HepG2 (cell line): Measurements from ENCODE around the gene PDCD2. TPM values are rescaled to one million over a fixed set of nuclear protein-coding genes. Genes with fewer than 3 reads are reported as not detected.

Source experiments
- ARID3A ChIP-seq: IDR thresholded peaks from 2 replicates; pipeline ENCODE4 v1.6.1; 2012; ENCODE audit warnings: low read depth, low read length, improper control_type of control experiment
- CBFB ChIP-seq: sonication (generic); formaldehyde crosslinking; IDR thresholded peaks from 2 replicates; pipeline ENCODE4 v1.4.0; 2020; ENCODE audit warnings: missing genetic modification reagents
- CSRNP1 ChIP-seq: sonication (generic); formaldehyde crosslinking; IDR thresholded peaks from 2 replicates; pipeline ENCODE4 v1.8.1; 2023; ENCODE audit warnings: mild to moderate bottlenecking, missing genetic modification reagents
- HES4 ChIP-seq: sonication (generic); formaldehyde crosslinking; IDR thresholded peaks from 2 replicates; pipeline ENCODE4 v1.9.0; 2021; ENCODE audit warnings: mild to moderate bottlenecking, missing genetic modification reagents, borderline replicate concordance
- KLF9 ChIP-seq: IDR thresholded peaks from 2 replicates; pipeline ENCODE4 v1.6.1; 2016; ENCODE audit warnings: low read depth
- MIXL1 ChIP-seq: IDR thresholded peaks from 2 replicates; pipeline ENCODE4 v1.6.1; 2016
- NFE2L1 ChIP-seq: sonication (generic); formaldehyde crosslinking; IDR thresholded peaks from 2 replicates; pipeline ENCODE4 v1.4.0; 2020; ENCODE audit warnings: missing genetic modification reagents, mild to moderate bottlenecking, borderline replicate concordance
- NFYC ChIP-seq: IDR thresholded peaks from 2 replicates; pipeline ENCODE4 v1.6.1; 2016; ENCODE audit warnings: missing genetic modification reagents, missing compliant biosample characterization
- NKX3-1 ChIP-seq: sonication (generic); formaldehyde crosslinking; IDR thresholded peaks from 2 replicates; pipeline ENCODE4 v1.5.0; 2020; ENCODE audit warnings: missing genetic modification reagents
- PCBP2 ChIP-seq: fragments of 200-400 bp; formaldehyde crosslinking; optimal IDR thresholded peaks from 2 replicates; pipeline ENCODE3; 2018; ENCODE audit warnings: low read length, low read depth; ENCODE audit not compliant: poor library complexity, severe bottlenecking
- RBM22 ChIP-seq: fragments of 200-400 bp; formaldehyde crosslinking; optimal IDR thresholded peaks from 2 replicates; pipeline ENCODE3; 2017; ENCODE audit warnings: mild to moderate bottlenecking, low read length, moderate library complexity
- RORA ChIP-seq: sonication (generic); formaldehyde crosslinking; IDR thresholded peaks from 2 replicates; pipeline ENCODE4 v1.5.0; 2020; ENCODE audit warnings: mild to moderate bottlenecking, missing genetic modification reagents, moderate library complexity
- THAP11 ChIP-seq: IDR thresholded peaks from 2 replicates; pipeline ENCODE4 v1.6.1; 2016; ENCODE audit warnings: missing biosample characterization, missing genetic modification reagents
- XRCC5 ChIP-seq: fragments of 200-400 bp; formaldehyde crosslinking; optimal IDR thresholded peaks from 2 replicates; pipeline ENCODE3; 2017; ENCODE audit warnings: mild to moderate bottlenecking, low read length
- ZNF263 ChIP-seq: sonication (generic); formaldehyde crosslinking; IDR thresholded peaks from 2 replicates; pipeline ENCODE4 v1.4.0; 2020; ENCODE audit warnings: missing genetic modification reagents
- ZNF275 ChIP-seq: sonication (generic); formaldehyde crosslinking; IDR thresholded peaks from 2 replicates; pipeline ENCODE4 v1.8.0; 2022; ENCODE audit warnings: missing genetic modification reagents, mild to moderate bottlenecking, inconsistent platforms, borderline replicate concordance
- ZNF430 ChIP-seq: sonication (generic); formaldehyde crosslinking; IDR thresholded peaks from 2 replicates; pipeline ENCODE4 v1.9.0; 2021; ENCODE audit warnings: mild to moderate bottlenecking, missing genetic modification reagents
- ZNF605 ChIP-seq: sonication (generic); formaldehyde crosslinking; IDR thresholded peaks from 2 replicates; pipeline ENCODE4 v1.8.0; 2022; ENCODE audit warnings: mild to moderate bottlenecking, missing genetic modification reagents
- ZNF607 ChIP-seq: sonication (generic); formaldehyde crosslinking; IDR thresholded peaks from 2 replicates; pipeline ENCODE4 v1.5.1; 2020; ENCODE audit warnings: missing genetic modification reagents, mild to moderate bottlenecking, borderline replicate concordance
- ZNF687 ChIP-seq: sonication (generic); formaldehyde crosslinking; IDR thresholded peaks from 2 replicates; pipeline ENCODE4 v1.5.1; 2020; ENCODE audit warnings: mild to moderate bottlenecking, missing genetic modification reagents, moderate library complexity
- ZNF747 ChIP-seq: sonication (generic); formaldehyde crosslinking; IDR thresholded peaks from 2 replicates; pipeline ENCODE4 v1.8.1; 2023; ENCODE audit warnings: missing genetic modification reagents, mild to moderate bottlenecking, borderline replicate concordance
- ZNF883 ChIP-seq: sonication (generic); formaldehyde crosslinking; IDR thresholded peaks from 2 replicates; pipeline ENCODE4 v1.5.1; 2020; ENCODE audit warnings: mild to moderate bottlenecking, missing genetic modification reagents; ENCODE audit errors: not compliant biosample characterization
- polyA plus RNA-seq, 8 experiments: library from polyadenylated mRNA; depleted of rRNA in 3 of 8; stranded (reverse) in 7 of 8; unstranded in 1 of 8; fragments of >200 nt; fragmentation: Illumina TruSeq in 4 of 8; extraction: Trizol in 4 of 8; gene quantifications; 2 replicates each; pipeline versions ENCODE4 v1.2.1 to v1.2.3, GENCODE V29; 2011 to 2016; ENCODE audit warnings: low read depth in 4 of 8, missing spikeins in 1 of 8, mixed read lengths in 1 of 8; ENCODE audit not compliant: insufficient read depth in 1 of 8
- total RNA-seq, 5 experiments: library from RNA; depleted of rRNA; stranded (reverse); fragments of >200 nt; fragmentation: Illumina TruSeq; extraction: Trizol; gene quantifications; 2 replicates each; pipeline ENCODE4 v1.2.3, GENCODE V29; 2016; ENCODE audit warnings: low read depth in 1 of 5

PDCD2 gene
- total and polyA plus RNA-seq, 2 of the 13 experiments (the other 11 are each of a cell fraction or from before 2014, with no cell fraction given) = 83.6 to 133 TPM

- peak; percentile 88 for TF ChIP-seq ZNF687 (CRISPR knock-in tag)
- TF ChIP-seq CBFB (CRISPR knock-in tag) = peak; percentile 93
- no peak for TF ChIP-seq ZNF747
- TF ChIP-seq CSRNP1 (CRISPR knock-in tag) = no peak
- TF ChIP-seq ARID3A = no peak
- no peak for TF ChIP-seq RBM22
- peak; percentile 89 for TF ChIP-seq MIXL1 (CRISPR knock-in tag)
- TF ChIP-seq THAP11 (CRISPR knock-in tag) = peak; percentile 97
- TF ChIP-seq ZNF605 = peak; percentile 96
- TF ChIP-seq ZNF883 (CRISPR knock-in tag) = peak; percentile 90
- peak; percentile 73; the same call in 1 of the 2 replicates for TF ChIP-seq HES4 (CRISPR knock-in tag)
- 0 out of 2 replicates have a peak, but pooled peaks have one; percentile 20 for TF ChIP-seq RORA (CRISPR knock-in tag)
- peak; percentile 84 for TF ChIP-seq ZNF430 (CRISPR knock-in tag)
- no peak for TF ChIP-seq XRCC5
- TF ChIP-seq ZNF275 (CRISPR knock-in tag) = no peak
- 0 out of 2 replicates have a peak, but pooled peaks have one; percentile 49 for TF ChIP-seq NFE2L1 (CRISPR knock-in tag)
- TF ChIP-seq ZNF263 (CRISPR knock-in tag) = peak; percentile 13; the same call in 1 of the 2 replicates
- TF ChIP-seq NKX3-1 (CRISPR knock-in tag) = peak; percentile 82
- TF ChIP-seq PCBP2 = no peak
- peak; percentile 86 for TF ChIP-seq NFYC (CRISPR knock-in tag)
- peak; percentile 87; the same call in 1 of the 2 replicates for TF ChIP-seq ZNF607
- TF ChIP-seq KLF9 (CRISPR knock-in tag) = no peak
Observed at GRCh38 chr6:170554013-170554795, 30.2 kb downstream of the PDCD2 start, which contains the start of gene TBP (continued).
